Activated CD8-positive, alpha-beta T cell treated with anti-CD3 and anti-CD28 coated beads, Interleukin-2, amount 10 ng/mL, durations not matched to agents 7 days and 5 days (primary cell): ENCODE data around the gene TMEM151B. TPM values are rescaled to one million over a fixed set of nuclear protein-coding genes. Genes with fewer than 3 reads are reported as not detected.
A peak's percentile ranks its signal among the peaks of the same experiment; 100 is the strongest.
"Not testable (repeated sequence)": the region's sequence is repeated elsewhere in the genome, so short reads cannot be mapped to it uniquely, and the experiment has no call there.

Experiments used
- ATAC-seq: fragments of 150-1000 bp; cut with Tn5 transposase; one replicate; pipeline ENCODE4 v1.10.0; 2021; ENCODE audit warnings: moderate library complexity
- CTCF ChIA-PET: fragments of 350-600 bp; sonication (Branson Sonifier 250); formaldehyde crosslinking; loops from one replicate; lab custom pipeline; 2021; ENCODE audit warnings: antibody characterized with exemption; lab: Charles Lee
- POLR2A ChIA-PET: fragments of 350-600 bp; sonication (Branson Sonifier 250); formaldehyde crosslinking; loops from one replicate; lab custom pipeline; 2021; ENCODE audit warnings: antibody characterized with exemption; lab: Charles Lee
- DNase-seq: peaks from one replicate; pipeline ENCODE4 v3.0.0-alpha.2; 2020
- H3K27ac Mint-ChIP-seq: one replicate; pipeline ENCODE4 v1.8.0; 2021; ENCODE audit warnings: mild to moderate bottlenecking, mixed read lengths
- H3K27me3 Mint-ChIP-seq: one replicate; pipeline ENCODE4 v1.8.0; 2021; ENCODE audit warnings: low read depth, mixed read lengths
- H3K36me3 Mint-ChIP-seq: one replicate; pipeline ENCODE4 v1.8.0; 2021; ENCODE audit warnings: low read depth, mixed read lengths
- H3K4me1 Mint-ChIP-seq: one replicate; pipeline ENCODE4 v1.8.0; 2021; ENCODE audit warnings: low read depth, mixed read lengths
- H3K4me3 Mint-ChIP-seq: one replicate; pipeline ENCODE4 v1.8.0; 2021; ENCODE audit warnings: mild to moderate bottlenecking, mixed read lengths
- H3K9me3 Mint-ChIP-seq: one replicate; pipeline ENCODE4 v1.8.0; 2022; ENCODE audit warnings: mixed read lengths; ENCODE audit not compliant: insufficient read depth
- total RNA-seq, 2 experiments: library from RNA; stranded (reverse); gene quantifications; one replicate each; pipeline ENCODE4 v1.2.3, GENCODE V29; 2021

The TMEM151B gene
- total RNA-seq, 2 experiments from 2014 or later, result not detected

DNA sequence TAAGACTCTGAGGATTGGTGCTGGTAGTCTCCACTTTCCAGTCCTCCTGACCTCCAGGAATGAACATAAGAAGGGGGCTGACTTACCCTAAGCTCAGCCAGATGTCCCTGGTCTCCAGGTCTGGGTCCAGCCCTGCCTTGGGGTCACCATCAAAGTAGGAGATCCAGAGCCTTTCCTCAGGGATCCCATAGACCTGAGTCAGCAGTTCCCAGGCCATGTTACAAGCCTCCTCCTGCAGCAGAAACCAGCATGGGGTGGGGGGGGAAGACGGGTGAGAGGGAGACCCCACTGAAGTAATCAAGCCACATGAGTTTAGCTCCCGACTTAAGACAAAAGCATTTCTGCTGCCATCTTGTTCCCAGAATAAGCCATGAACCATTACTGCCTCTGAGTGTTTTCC is 41.1 kb downstream of the TMEM151B start:
- Mint-ChIP-seq H3K36me3 (peaks cover 24% of the 10 kb centered on the region), H3K4me3 (peak overlapping the region; percentile 19), H3K27ac (no peak overlapping the region), H3K9me3 (no peaks in the 10 kb centered on the region), H3K27me3 (no peaks in the 10 kb centered on the region), H3K4me1 (peaks cover 17% of the 10 kb centered on the region)
- ATAC-seq, result no peak
- POLR2A ChIA-PET, result interaction anchor here (0.7 to 1.5 kb wide), 2 partner anchors 10 to 40 kb away, joined by 3 read pairs; no protein-coding TSS in a partner anchor
- DNase-seq, result no peak
- CTCF ChIA-PET, result interaction anchor here (0.8 to 5.8 kb wide), 4 partner anchors 8 to 55 kb away, joined by 3 to 49 read pairs (median 20); partner anchors contain the start of gene TMEM151B

GRCh38 chr6:44311767-44312166 is 41.5 kb downstream of the TMEM151B start:
- CTCF ChIA-PET, result interaction anchor here (0.8 to 5.8 kb wide), 8 partner anchors 9 to 55 kb away, joined by 3 to 49 read pairs (median 6); partner anchors contain the start of gene TMEM151B
- Mint-ChIP-seq H3K4me1 (peaks cover 17% of the 10 kb centered on the region), H3K9me3 (no peaks in the 10 kb centered on the region), H3K27me3 (no peaks in the 10 kb centered on the region), H3K27ac (no peak overlapping the region), H3K36me3 (peaks cover 24% of the 10 kb centered on the region), H3K4me3 (peak overlapping the region; percentile 98)
- POLR2A ChIA-PET, result interaction anchor here (1.5 to 1.7 kb wide), 2 partner anchors 10 to 15 kb away, joined by 3 to 5 read pairs; no protein-coding TSS in a partner anchor
- DNase-seq, result no peak
- no peak for ATAC-seq

- POLR2A ChIA-PET, result interaction anchor here (1.0 to 1.7 kb wide), 4 partner anchors 12 to 66 kb away, joined by 3 to 5 read pairs (median 4); partner anchors contain the start of gene HSP90AB1
- Mint-ChIP-seq H3K4me3 (peak within 1 kb of the TSS; percentile 98), H3K36me3 (peaks cover 20% of the 10 kb centered on the region), H3K9me3 (no peaks in the 10 kb centered on the region), H3K4me1 (peaks cover 17% of the 10 kb centered on the region), H3K27me3 (peaks cover 4% of the 10 kb centered on the region), H3K27ac (peak within 1 kb of the TSS; percentile 96)
- ATAC-seq, result peak; percentile 93
- CTCF ChIA-PET, result interaction anchor here (0.7 to 5.8 kb wide), 29 partner anchors 8 to 204 kb away, joined by 3 to 49 read pairs (median 5); partner anchors contain the start of genes CDC5L and TMEM151B
- peak; percentile 94 for DNase-seq
Measured at GRCh38 chr6:44312901-44313788, 42.9 kb downstream of the TMEM151B start, which contains the start of gene AARS2. Gene AARS2, minus strand, starts transcription at chr6:44313347. Its CDS starts 24 bp downstream, at chr6:44313323.

GRCh38 chr6:44314657-44315056 is 44.4 kb downstream of the TMEM151B start:
- Mint-ChIP-seq H3K4me1 (peaks cover 17% of the 10 kb centered on the region), H3K36me3 (peaks cover 14% of the 10 kb centered on the region), H3K27me3 (peaks cover 13% of the 10 kb centered on the region)
- H3K27ac Mint-ChIP-seq, ATAC-seq, DNase-seq, H3K4me3 Mint-ChIP-seq, POLR2A ChIA-PET, H3K9me3 Mint-ChIP-seq: not testable (repeated sequence)
- CTCF ChIA-PET, result interaction anchor here (1.3 to 5.8 kb wide), 5 partner anchors 12 to 46 kb away, joined by 5 to 49 read pairs (median 20); partner anchors contain the start of gene TMEM151B

DNA sequence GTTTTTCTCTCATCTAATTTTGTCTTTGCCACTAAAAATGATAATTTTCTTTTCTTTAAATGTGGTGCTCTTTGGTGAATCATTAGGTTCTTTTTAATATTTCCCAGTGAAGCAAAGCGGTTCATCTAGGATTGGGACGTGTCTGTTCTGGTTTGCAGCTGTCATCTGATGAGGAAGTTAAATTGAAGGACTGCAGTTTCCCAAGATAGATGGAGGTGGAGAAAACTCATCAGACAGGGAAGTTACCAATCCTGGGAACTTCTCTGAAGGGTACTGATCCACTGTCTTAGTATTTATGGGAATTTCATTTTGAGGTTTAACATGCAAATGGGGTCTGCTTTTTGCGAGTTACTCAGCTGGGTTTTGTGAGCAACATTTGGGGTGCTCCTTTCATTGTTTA is 45.3 kb downstream of the TMEM151B start:
- H3K4me1 Mint-ChIP-seq, result peaks cover 17% of the 10 kb centered on the region
- no peak overlapping the region for H3K4me3 Mint-ChIP-seq
- ChIA-PET POLR2A (no interaction called here), CTCF (interaction anchor here (3.9 to 5.8 kb wide), 2 partner anchors 12 to 47 kb away, joined by 35 to 49 read pairs; partner anchors contain the start of gene TMEM151B)
- DNase-seq (no peak), ATAC-seq (no peak)
- peaks cover 20% of the 10 kb centered on the region for H3K27me3 Mint-ChIP-seq
- H3K27ac Mint-ChIP-seq, result no peak overlapping the region
- H3K36me3 Mint-ChIP-seq, result peaks cover 7% of the 10 kb centered on the region
- no peaks in the 10 kb centered on the region for H3K9me3 Mint-ChIP-seq

DNA sequence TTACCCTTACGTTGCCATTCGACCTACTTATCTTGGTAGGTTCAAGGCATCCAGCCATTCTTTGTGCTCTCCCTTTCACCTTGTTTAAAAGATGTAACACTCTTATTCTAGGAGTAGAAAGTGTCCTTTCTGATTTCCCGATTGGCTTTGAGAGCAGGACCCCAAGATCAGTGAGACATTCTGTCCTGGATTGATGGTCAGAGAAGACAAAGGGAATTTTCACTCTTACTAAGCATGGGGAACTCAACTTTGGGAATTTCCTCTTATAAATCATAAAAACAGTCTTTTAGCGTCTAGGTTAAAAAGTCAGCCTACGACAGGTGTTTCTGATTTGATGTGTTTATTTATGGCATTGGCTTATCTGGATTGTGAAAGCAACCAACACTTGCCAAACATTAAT is 45.7 kb downstream of the TMEM151B start:
- ChIA-PET POLR2A (no interaction called here), CTCF (interaction anchor here (5.8 kb wide), 1 partner anchor 47 kb away, joined by 49 read pairs; the partner anchor contains the start of gene TMEM151B)
- no peak for ATAC-seq
- peaks cover 17% of the 10 kb centered on the region for H3K4me1 Mint-ChIP-seq
- H3K36me3 Mint-ChIP-seq, result peaks cover 3% of the 10 kb centered on the region
- H3K4me3 Mint-ChIP-seq, result no peak overlapping the region
- no peak overlapping the region for H3K27ac Mint-ChIP-seq
- peaks cover 21% of the 10 kb centered on the region for H3K27me3 Mint-ChIP-seq
- no peaks in the 10 kb centered on the region for H3K9me3 Mint-ChIP-seq
- DNase-seq, result no peak

DNA sequence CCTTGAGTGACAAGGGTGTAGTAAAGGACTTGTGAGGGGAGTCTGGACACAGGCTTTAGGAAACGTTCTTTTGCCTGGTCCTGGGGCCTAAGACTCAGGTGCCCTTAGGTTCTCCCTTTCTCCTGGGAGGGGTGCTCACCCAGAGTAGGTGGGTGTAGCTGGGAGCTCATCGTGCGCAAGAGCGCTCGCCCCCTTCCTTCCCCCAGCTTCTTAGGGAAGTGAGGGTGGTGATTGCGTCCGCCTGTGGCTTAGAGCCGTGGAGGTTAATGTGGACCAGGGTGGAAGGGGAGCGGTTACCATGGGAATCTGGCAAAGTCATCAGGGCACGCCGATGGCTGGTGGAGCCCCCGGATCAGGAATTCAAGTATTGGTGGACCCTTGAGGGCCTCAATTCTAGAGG is 46.2 kb downstream of the TMEM151B start:
- CTCF ChIA-PET, result no interaction called here
- POLR2A ChIA-PET, result no interaction called here
- DNase-seq (no peak), ATAC-seq (no peak)
- no peak overlapping the region for H3K27ac Mint-ChIP-seq
- H3K9me3 Mint-ChIP-seq, result no peaks in the 10 kb centered on the region
- no peak overlapping the region for H3K4me3 Mint-ChIP-seq
- peaks cover 21% of the 10 kb centered on the region for H3K27me3 Mint-ChIP-seq
- peaks cover 2% of the 10 kb centered on the region for H3K36me3 Mint-ChIP-seq
- peaks cover 13% of the 10 kb centered on the region for H3K4me1 Mint-ChIP-seq

DNA sequence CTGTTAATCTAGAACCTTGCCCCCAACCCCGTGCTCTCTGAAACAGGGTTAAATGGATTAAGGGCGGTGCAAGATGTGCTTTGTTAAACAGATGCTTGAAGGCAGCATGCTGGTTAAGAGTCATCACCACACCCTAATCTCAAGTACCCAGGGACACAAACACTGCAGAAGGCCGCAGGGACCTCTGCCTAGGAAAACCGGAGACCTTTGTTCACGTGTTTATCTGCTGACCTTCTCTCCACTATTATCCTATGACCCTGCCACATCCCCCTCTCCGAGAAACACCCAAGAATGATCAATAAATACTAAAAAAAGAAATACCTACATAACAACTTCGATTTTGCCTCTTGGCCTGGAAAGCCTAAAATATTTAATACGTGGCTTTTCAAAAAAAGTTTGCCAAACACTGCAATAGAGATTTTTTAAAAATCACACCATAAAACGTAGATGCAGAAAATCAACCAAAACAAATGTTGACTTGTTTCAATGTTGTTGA is 46.9 kb downstream of the TMEM151B start:
- POLR2A ChIA-PET, DNase-seq, H3K27ac Mint-ChIP-seq, H3K4me3 Mint-ChIP-seq, H3K36me3 Mint-ChIP-seq, CTCF ChIA-PET, ATAC-seq, H3K4me1 Mint-ChIP-seq, H3K9me3 Mint-ChIP-seq: not testable (repeated sequence)
- peaks cover 21% of the 10 kb centered on the region for H3K27me3 Mint-ChIP-seq

DNA sequence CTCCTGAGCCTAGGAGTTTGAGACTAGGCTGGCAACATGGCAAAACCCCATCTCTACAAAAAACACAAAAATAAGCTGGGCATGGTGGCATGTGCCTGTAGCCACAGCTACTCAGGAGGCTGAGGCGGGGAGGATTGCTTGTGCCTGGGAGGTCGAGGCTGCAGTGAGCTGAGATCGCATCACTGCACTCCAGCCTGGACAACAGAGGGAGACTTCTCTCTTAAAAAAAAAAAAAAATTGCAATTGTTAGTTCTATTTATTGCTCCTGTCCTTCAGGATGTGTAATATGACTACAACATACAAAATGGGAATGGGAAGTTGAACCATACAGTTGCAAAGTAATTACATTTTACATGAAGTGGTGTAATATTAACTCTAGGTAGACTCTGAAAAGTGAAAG is 51.0 kb downstream of the TMEM151B start:
- CTCF ChIA-PET, result interaction anchor here (1.5 to 3.6 kb wide), 3 partner anchors 9 to 16 kb away, joined by 4 to 12 read pairs (median 6); partner anchors contain the start of gene AARS2
- Mint-ChIP-seq H3K9me3 (no peaks in the 10 kb centered on the region), H3K27me3 (peaks cover 24% of the 10 kb centered on the region)

DNA sequence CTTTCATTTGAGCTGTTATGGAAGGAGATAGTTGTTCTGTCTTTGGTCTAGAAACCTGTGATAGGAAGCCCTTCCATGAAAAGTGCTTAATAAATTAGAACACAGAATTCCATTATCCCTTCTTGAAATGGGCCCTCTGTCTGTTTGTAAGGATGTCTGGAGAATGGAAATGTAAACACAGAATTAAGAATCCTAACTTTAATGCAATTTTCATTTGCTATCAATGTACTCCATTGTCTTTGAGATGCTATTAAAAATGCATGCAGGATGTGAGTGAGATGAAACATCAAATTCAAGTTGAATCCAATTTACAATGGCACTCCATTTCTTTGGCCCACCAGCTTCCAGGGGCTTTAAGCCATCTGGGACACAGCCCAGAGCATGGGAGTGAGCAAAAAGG is 56.8 kb downstream of the TMEM151B start:
- POLR2A ChIA-PET, result no interaction called here
- Mint-ChIP-seq H3K9me3 (no peaks in the 10 kb centered on the region), H3K27me3 (peaks cover 32% of the 10 kb centered on the region), H3K4me3 (no peak overlapping the region), H3K36me3 (no peaks in the 10 kb centered on the region), H3K4me1 (no peaks in the 10 kb centered on the region), H3K27ac (no peak overlapping the region)
- no peak for DNase-seq
- CTCF ChIA-PET, result interaction anchor here (1.0 to 2.9 kb wide), 2 partner anchors 12 to 14 kb away, joined by 4 to 11 read pairs; partner anchors contain the start of gene AARS2
- no peak for ATAC-seq

More for the DNA sequence above, 51.0 kb downstream of the TMEM151B start:
- Mint-ChIP-seq H3K27ac (no peak overlapping the region), H3K4me3 (no peak overlapping the region), H3K4me1 (no peaks in the 10 kb centered on the region), H3K36me3 (no peaks in the 10 kb centered on the region)
- ATAC-seq (no peak), DNase-seq (no peak)
- POLR2A ChIA-PET, result no interaction called here

GRCh38 chr6:44327760-44328159 is 57.5 kb downstream of the TMEM151B start:
- ChIA-PET POLR2A (no interaction called here), CTCF (interaction anchor here (1.0 to 2.9 kb wide), 2 partner anchors 11 to 15 kb away, joined by 4 to 11 read pairs; partner anchors contain the start of gene AARS2)
- no peaks in the 10 kb centered on the region for H3K4me1 Mint-ChIP-seq

More at GRCh38 chr6:44327760-44328159, 57.5 kb downstream of the TMEM151B start:
- no peaks in the 10 kb centered on the region for H3K9me3 Mint-ChIP-seq
- no peak for DNase-seq
- no peaks in the 10 kb centered on the region for H3K36me3 Mint-ChIP-seq
- H3K27me3 Mint-ChIP-seq, result peaks cover 30% of the 10 kb centered on the region
- no peak overlapping the region for H3K27ac Mint-ChIP-seq
- no peak for ATAC-seq
- H3K4me3 Mint-ChIP-seq, result no peak overlapping the region
